Retinal pigment epithelial cell (primary cell): Measurements from ENCODE around the gene GAS7.

ENCODE experiments used
- DNase-seq: peaks from one replicate; pipeline ENCODE4 v3.0.0-alpha.2; 2010; ENCODE audit warnings: low read depth
- H3K4me3 ChIP-seq: 2 replicates; pipeline ENCODE4 v1.5.1; 2011; ENCODE audit warnings: mild to moderate bottlenecking, low read length, control low read depth, moderate library complexity
- CTCF ChIP-seq: conservative IDR thresholded peaks from 2 replicates; pipeline ENCODE4 v1.5.1; 2011; ENCODE audit warnings: low read depth, low read length, control low read depth, inconsistent platforms

The GAS7 gene

GRCh38 chr17:9907883-9908648, 290.3 kb downstream of the GAS7 start:
- no peak overlapping the region for H3K4me3 ChIP-seq
- no peak for DNase-seq
- no peak for TF ChIP-seq CTCF

GRCh38 chr17:9907131-9907530, 291.3 kb downstream of the GAS7 start:
- no peak for TF ChIP-seq CTCF
- DNase-seq, result no peak
- no peak overlapping the region for H3K4me3 ChIP-seq

- no peak for DNase-seq
- TF ChIP-seq CTCF, result no peak
- no peak overlapping the region for H3K4me3 ChIP-seq
Observed at GRCh38 chr17:9906616-9907015, 291.8 kb downstream of the GAS7 start.

GRCh38 chr17:9905902-9906301, 292.5 kb downstream of the GAS7 start:
- DNase-seq, result no peak
- H3K4me3 ChIP-seq, result no peak overlapping the region
- TF ChIP-seq CTCF, result peak; percentile 88

- no peak for DNase-seq
- TF ChIP-seq CTCF, result no peak
- no peak within 1 kb of the TSS for H3K4me3 ChIP-seq
Observed at GRCh38 chr17:9905078-9905415, 293.4 kb downstream of the GAS7 start, which contains the start of gene RCVRN. RCVRN (minus strand) TSS chr17:9905271; CDS start chr17:9905180, 91 bp downstream.

GRCh38 chr17:9904277-9905077, 293.9 kb downstream of the GAS7 start:
- H3K4me3 ChIP-seq, result no peak overlapping the region
- DNase-seq, result no peak
- no peak for TF ChIP-seq CTCF
